Fibroblast of lung (primary cell): Measurements from ENCODE around the gene TSSK3. TPM values are rescaled to one million over a fixed set of nuclear protein-coding genes. Genes with fewer than 3 reads are reported as not detected.

Experiments used
- DNase-seq, 2 donors: peaks; one replicate each; pipeline versions ENCODE4 v3.0.0 to v3.0.0-alpha.2; 2010; ENCODE audit warnings: low read depth in 2 of 2
- H2AFZ ChIP-seq: 2 replicates; pipeline ENCODE4 v1.5.1; 2012; ENCODE audit warnings: low read length, control low read depth, inconsistent platforms
- H3K27ac ChIP-seq: 2 replicates; pipeline ENCODE4 v1.5.1; 2011; ENCODE audit warnings: low read length, control low read depth; ENCODE audit not compliant: insufficient read depth
- H3K27me3 ChIP-seq: 2 replicates; pipeline ENCODE4 v1.5.1; 2011; ENCODE audit warnings: mild to moderate bottlenecking, low read length; ENCODE audit not compliant: control insufficient read depth, insufficient read depth
- H3K36me3 ChIP-seq: 2 replicates; pipeline ENCODE4 v1.5.1; 2011; ENCODE audit warnings: low read length; ENCODE audit not compliant: control insufficient read depth, insufficient read depth
- H3K4me1 ChIP-seq: 2 replicates; pipeline ENCODE4 v1.5.1; 2011; ENCODE audit warnings: low read length; ENCODE audit not compliant: control insufficient read depth, insufficient read depth; ENCODE audit errors: extremely low read depth
- H3K4me2 ChIP-seq: 2 replicates; pipeline ENCODE4 v1.5.1; 2011; ENCODE audit warnings: low read length, control low read depth; ENCODE audit not compliant: insufficient read depth; ENCODE audit errors: extremely low read depth
- H3K4me3 ChIP-seq, 4 experiments: fragments of 200-600 bp in 1 of 4; sonication (generic) in 1 of 4; replicated peaks in 1 of 4; 2 replicates each; pipeline ENCODE4 v1.5.1; 2011 to 2016; ENCODE audit warnings: low read length in 4 of 4, low read depth in 3 of 4, mild to moderate bottlenecking in 3 of 4, control low read depth in 2 of 4, inconsistent platforms in 1 of 4, mixed read lengths in 1 of 4; ENCODE audit not compliant: insufficient read depth in 1 of 4; ENCODE audit errors: control extremely low read depth in 1 of 4
- H3K79me2 ChIP-seq: 2 replicates; pipeline ENCODE4 v1.5.1; 2012; ENCODE audit warnings: mild to moderate bottlenecking, low read length, inconsistent platforms; ENCODE audit not compliant: control insufficient read depth, insufficient read depth
- H3K9ac ChIP-seq: 2 replicates; pipeline ENCODE4 v1.5.1; 2011; ENCODE audit warnings: mild to moderate bottlenecking, low read length, control low read depth; ENCODE audit not compliant: insufficient read depth
- H3K9me3 ChIP-seq: 2 replicates; pipeline ENCODE4 v1.5.1; 2012; ENCODE audit warnings: low read depth, low read length; ENCODE audit not compliant: control insufficient read depth, insufficient read depth
- H4K20me1 ChIP-seq: 2 replicates; pipeline ENCODE4 v1.5.1; 2011; ENCODE audit warnings: low read length; ENCODE audit not compliant: control insufficient read depth, insufficient read depth; ENCODE audit errors: extremely low read depth
- EZH2 ChIP-seq: IDR thresholded peaks from 2 replicates; pipeline ENCODE4 v1.5.1; 2012; ENCODE audit warnings: low read length, control low read depth, mild to moderate bottlenecking; ENCODE audit errors: missing control alignments
- polyA plus RNA-seq, 2 donors: library from polyadenylated mRNA; depleted of rRNA in 1 of 2; stranded (reverse) in 1 of 2; unstranded in 1 of 2; fragments of >200 nt; gene quantifications; 2 replicates each; pipeline ENCODE4 v1.2.1, GENCODE V29; 2011 to 2012; ENCODE audit warnings: missing spikeins in 1 of 2
- total RNA-seq: library from RNA; depleted of rRNA; stranded (reverse); fragments of >200 nt; gene quantifications from 2 replicates; pipeline ENCODE4 v1.2.1, GENCODE V29; 2014
- TF ChIP-seq, protein P1 (sequence below), 2 donors: IDR thresholded peaks in 1 of 2; conservative IDR thresholded peaks in 1 of 2; 1 replicate in 1 of 2; 2 replicates in 1 of 2; pipeline ENCODE4 v1.5.1; 2011 to 2012; ENCODE audit warnings: low read length in 2 of 2, control low read depth in 1 of 2, inconsistent platforms in 1 of 2, low read depth in 1 of 2, mild to moderate bottlenecking in 1 of 2

The TSSK3 gene
- total and polyA plus RNA-seq, 2 donors (not counting 1 experiment from before 2014, with no cell fraction given) = 0.50 to 0.58 TPM

DNA sequence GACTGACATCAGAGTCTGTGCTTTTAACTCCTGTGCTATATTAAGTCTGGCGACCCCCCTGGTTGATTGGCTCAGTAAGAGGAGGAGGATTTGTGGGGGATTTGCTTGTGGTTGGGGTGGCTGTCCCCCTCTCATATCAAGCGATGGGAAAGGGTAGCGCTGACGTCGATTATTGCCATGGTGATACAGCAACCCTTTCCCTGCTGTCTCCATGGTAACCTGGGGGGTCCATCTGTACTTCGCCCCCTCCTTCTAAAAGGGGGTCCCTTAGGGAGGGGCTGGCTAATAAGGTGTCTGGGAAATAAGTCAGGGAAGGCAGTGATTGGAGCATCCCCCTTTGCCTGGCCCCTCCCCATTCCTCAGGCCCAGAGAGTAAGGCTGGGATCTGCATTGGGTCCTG, 4.7 kb upstream of the TSSK3 start:
- Histone ChIP-seq H3K4me3 (no peak overlapping the region), H2AFZ (no peak overlapping the region), H3K79me2 (no peaks in the 10 kb centered on the region)

DNA sequence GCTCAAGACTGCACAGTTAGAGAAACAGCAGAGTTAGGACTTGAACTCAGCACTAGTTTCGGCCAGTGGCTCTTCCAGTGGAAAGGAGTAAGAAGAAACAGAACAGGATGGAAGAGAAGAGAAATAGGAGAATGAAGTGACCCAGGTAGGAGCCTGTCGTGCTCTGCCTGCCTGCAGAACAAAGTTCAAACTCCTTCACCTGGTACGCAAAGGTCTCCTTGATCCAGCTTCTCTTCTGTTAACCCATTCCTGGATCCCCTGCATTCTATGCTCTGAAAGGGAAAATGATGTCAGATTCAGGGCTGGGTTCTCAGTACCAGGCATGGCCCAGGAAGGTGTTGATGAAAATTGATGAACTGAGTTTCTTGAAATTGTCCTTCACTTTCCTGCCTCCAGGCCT, 3.9 kb upstream of the TSSK3 start:
- no peak for DNase-seq
- no peaks in the 10 kb centered on the region for H3K79me2 ChIP-seq
- no peaks in the 10 kb centered on the region for H3K9me3 ChIP-seq
- H2AFZ ChIP-seq = no peak overlapping the region
- no peak for TF ChIP-seq EZH2
- H4K20me1 ChIP-seq = no peaks in the 10 kb centered on the region
- peaks cover under 1% of the 10 kb centered on the region for H3K36me3 ChIP-seq
- H3K4me2 ChIP-seq = no peak overlapping the region
- no peak overlapping the region for H3K4me3 ChIP-seq
- no peaks in the 10 kb centered on the region for H3K27me3 ChIP-seq
- no peak overlapping the region for H3K9ac ChIP-seq
- H3K27ac ChIP-seq = no peak overlapping the region
- peaks cover 10% of the 10 kb centered on the region for H3K4me1 ChIP-seq

More for the DNA sequence above, 4.7 kb upstream of the TSSK3 start:
- DNase-seq = no peak
- Histone ChIP-seq H3K36me3 (no peaks in the 10 kb centered on the region), H3K4me2 (no peak overlapping the region), H3K9me3 (no peaks in the 10 kb centered on the region), H3K4me1 (peaks cover 18% of the 10 kb centered on the region), H3K9ac (no peak overlapping the region), H3K27ac (no peak overlapping the region), H4K20me1 (no peaks in the 10 kb centered on the region), H3K27me3 (no peaks in the 10 kb centered on the region)
- TF ChIP-seq, protein P1, sequence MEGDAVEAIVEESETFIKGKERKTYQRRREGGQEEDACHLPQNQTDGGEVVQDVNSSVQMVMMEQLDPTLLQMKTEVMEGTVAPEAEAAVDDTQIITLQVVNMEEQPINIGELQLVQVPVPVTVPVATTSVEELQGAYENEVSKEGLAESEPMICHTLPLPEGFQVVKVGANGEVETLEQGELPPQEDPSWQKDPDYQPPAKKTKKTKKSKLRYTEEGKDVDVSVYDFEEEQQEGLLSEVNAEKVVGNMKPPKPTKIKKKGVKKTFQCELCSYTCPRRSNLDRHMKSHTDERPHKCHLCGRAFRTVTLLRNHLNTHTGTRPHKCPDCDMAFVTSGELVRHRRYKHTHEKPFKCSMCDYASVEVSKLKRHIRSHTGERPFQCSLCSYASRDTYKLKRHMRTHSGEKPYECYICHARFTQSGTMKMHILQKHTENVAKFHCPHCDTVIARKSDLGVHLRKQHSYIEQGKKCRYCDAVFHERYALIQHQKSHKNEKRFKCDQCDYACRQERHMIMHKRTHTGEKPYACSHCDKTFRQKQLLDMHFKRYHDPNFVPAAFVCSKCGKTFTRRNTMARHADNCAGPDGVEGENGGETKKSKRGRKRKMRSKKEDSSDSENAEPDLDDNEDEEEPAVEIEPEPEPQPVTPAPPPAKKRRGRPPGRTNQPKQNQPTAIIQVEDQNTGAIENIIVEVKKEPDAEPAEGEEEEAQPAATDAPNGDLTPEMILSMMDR (conservative IDR thresholded peaks at IDR 0.05 in 1 of 2, IDR thresholded peaks at IDR 0.05 in 1 of 2; ENCODE audit: low read depth in 1 of 2, low read length in 2 of 2) = no peak

DNA sequence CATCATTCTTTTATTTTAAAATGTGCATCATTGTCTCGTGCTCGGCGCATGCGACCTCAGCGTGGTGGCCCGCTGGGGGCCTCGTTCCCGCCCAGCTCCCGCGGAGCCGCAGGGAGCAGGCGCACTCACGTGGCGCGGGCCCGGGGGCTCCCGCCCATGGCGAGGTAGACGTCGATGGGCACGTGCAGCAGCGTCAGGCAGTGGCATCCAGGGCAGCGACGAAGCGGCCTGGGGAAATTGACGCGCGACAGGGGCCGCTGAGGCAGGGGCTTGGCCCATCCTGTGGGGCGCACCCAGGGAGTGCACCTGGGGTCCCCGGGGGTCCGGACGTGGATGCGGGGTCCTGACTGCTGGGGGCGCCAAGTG, 1.0 kb upstream of the TSSK3 start:
- no peak overlapping the region for H3K4me3 ChIP-seq

More for the DNA sequence above, 1.0 kb upstream of the TSSK3 start:
- Histone ChIP-seq H3K9ac (no peak overlapping the region), H3K4me2 (no peak overlapping the region), H4K20me1 (no peaks in the 10 kb centered on the region), H3K27me3 (no peaks in the 10 kb centered on the region), H2AFZ (no peak overlapping the region), H3K4me1 (peaks cover 2% of the 10 kb centered on the region), H3K79me2 (no peaks in the 10 kb centered on the region), H3K9me3 (no peaks in the 10 kb centered on the region), H3K27ac (no peak overlapping the region), H3K36me3 (peaks cover 7% of the 10 kb centered on the region)
- no peak for DNase-seq
- TF ChIP-seq EZH2 = no peak
- TF ChIP-seq, protein P1 (conservative IDR thresholded peaks at IDR 0.05 in 1 of 2, IDR thresholded peaks at IDR 0.05 in 1 of 2; ENCODE audit: low read depth in 1 of 2, low read length in 2 of 2) = no peak
